Ecto neural progenitor cell (in vitro differentiated cells): ENCODE measurements around the gene ATP8B2.

ENCODE experiments used
- DNase-seq: peaks from one replicate; pipeline ENCODE4 v3.0.0-alpha.2; 2018; ENCODE audit warnings: low spot score

ATP8B2 gene

GRCh38 chr1:154398141-154398540 is 72.8 kb downstream of the ATP8B2 start:
- DNase-seq: no peak

GRCh38 chr1:154398678-154399077 is 73.4 kb downstream of the ATP8B2 start:
- no peak for DNase-seq

DNA sequence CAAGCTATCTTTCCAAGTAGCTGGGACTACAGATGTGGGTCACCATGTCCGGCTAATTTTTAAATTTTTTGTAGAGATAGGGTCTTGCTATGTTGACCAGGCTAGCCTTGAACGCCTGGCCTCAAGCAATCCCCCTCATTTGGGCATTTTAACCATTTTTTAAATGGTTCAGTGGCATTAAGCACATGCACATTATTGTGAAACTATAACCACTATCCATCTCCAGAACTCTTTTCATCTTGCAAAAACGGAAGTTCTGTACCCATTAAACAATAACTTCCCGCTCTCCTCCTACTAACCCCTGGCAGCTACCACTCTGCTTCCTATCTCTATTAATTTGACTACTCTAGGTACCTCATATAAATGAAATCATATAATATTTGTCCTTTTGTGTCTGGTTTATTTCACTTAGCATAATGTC is 75.1 kb downstream of the ATP8B2 start:
- DNase-seq: no peak
